NCI-H526 (cell line): ENCODE measurements around the gene IZUMO4.

Experiments
- DNase-seq, 2 experiments: peaks; one replicate each; lab custom pipeline; 2025; lab: John Stamatoyannopoulos, UW

The IZUMO4 gene

DNA sequence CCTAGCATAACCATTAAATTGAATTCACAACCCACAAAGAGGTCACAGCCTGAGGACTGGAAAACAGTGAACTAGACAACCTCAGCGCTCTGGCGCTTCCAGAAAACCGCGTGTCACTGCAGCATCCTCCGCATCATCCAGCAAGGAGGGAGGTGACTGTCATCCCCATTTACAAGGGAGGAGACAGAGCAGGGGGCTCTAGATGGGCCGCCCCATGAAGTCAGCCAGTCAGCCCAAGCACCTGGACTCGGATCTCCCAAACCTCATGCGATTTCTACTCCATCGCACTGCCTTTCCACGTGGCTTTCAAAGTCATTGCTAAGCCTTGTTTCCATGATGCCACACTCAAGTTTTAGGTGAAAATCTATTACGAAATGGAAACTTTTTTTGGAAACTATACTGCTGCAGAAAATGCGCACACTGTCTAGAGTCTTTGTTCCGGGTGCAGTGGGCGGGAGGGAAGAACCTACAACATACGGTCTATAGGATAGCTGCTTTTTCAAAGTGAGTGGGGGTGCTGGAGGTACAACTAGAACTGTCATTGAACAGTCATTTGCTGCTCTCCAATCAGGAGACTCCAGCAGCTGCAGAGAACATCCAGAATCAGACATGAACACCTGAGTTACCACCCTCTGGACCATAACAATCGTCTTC lies 51.9 kb downstream of the IZUMO4 start:
- no peak for DNase-seq
